Urothelium cell line (cell line): ENCODE data around the gene SPEN.

Experiments used
- DNase-seq: peaks from one replicate; pipeline ENCODE4 v3.0.0; 2011; ENCODE audit warnings: low spot score, mixed read lengths
- FAIRE-seq: peaks from 2 replicates; lab custom pipeline; 2011; peaks lifted over from hg19 to GRCh38; lab: Jason Lieb, UNC

Gene SPEN

DNA sequence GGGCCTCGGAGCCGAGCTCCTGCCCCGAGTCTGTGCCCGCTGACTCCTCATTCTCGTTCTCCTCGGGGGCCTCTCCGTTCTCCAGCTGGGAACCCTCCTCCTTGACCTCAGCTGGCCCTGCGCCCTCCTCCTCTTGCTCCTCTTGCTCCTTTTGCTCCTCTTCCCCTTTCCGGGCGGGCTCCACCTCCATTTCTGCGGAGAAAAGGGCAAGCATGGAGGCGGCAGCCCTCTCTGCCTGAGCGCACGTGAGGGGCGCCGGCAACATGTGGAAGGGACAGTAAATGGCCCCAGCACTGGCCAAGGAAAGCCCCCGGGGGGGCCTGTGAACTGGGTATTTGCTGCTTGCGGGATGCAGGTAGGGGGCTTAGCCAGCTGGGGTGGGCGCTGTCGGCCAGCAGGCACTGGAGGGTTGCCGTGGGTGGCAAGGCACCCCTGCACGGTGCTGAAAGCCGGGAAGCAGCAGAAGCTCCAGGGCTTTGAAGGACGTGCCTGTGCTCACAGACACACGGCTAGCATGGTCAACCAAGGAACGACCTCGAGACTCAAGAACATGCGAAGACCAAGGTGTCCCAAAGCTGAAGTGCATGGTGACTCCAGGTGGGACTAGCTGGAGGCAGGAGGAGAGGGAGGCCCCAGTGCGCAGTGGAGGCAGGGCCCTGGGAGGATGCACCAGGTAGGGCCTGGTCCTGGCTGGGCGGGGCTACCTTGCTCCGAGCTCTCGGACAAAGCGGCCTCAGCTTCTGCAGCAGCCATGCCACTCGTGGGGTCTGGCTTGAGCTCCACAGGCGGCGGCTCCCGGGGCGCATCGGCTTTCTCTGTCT, 97.7 kb downstream of the SPEN start:
- no peak for FAIRE-seq
- DNase-seq = no peak

GRCh38 chr1:15945832-15946448, 98.4 kb downstream of the SPEN start:
- DNase-seq = no peak
- FAIRE-seq = peak; percentile 46

DNA sequence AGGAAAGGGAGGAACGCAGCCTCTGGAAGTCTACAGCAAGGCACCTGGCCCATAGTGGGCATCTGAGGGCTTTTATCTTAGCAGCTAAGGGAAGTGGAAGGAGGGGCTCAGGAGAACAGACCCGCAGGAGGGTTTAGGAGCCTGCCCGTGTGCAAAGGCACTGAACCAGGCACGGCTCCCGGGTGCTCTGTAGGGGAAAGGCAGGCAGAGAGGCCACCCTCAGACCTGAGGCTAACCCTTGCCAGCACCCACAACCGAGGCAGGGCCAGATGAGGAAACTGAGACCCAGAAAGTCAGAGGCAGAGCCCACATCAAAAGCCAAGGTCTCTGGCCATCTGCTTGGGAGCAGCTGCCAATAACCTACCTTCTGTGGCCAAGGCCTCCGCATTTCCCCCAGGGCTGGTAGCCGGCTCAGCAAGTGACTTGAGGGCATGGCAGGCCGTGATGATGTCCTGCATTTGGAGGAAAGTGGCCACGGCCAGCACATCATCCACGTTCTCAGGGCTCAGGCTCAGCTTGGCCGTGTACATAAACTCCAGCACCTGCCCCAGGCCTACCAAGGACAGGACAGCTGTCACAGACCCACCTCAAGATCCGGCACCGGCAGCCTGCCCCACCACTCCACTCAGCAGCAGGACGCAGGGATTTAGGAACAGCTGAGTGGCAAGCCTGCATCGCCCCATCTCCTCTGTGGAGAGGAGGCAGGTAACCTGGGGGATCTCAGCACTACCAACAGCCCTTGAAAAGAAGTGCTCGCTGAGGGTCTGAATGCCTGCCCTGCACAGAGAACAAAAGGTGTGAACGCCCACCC, 99.3 kb downstream of the SPEN start:
- DNase-seq = no peak
- no peak for FAIRE-seq

DNA sequence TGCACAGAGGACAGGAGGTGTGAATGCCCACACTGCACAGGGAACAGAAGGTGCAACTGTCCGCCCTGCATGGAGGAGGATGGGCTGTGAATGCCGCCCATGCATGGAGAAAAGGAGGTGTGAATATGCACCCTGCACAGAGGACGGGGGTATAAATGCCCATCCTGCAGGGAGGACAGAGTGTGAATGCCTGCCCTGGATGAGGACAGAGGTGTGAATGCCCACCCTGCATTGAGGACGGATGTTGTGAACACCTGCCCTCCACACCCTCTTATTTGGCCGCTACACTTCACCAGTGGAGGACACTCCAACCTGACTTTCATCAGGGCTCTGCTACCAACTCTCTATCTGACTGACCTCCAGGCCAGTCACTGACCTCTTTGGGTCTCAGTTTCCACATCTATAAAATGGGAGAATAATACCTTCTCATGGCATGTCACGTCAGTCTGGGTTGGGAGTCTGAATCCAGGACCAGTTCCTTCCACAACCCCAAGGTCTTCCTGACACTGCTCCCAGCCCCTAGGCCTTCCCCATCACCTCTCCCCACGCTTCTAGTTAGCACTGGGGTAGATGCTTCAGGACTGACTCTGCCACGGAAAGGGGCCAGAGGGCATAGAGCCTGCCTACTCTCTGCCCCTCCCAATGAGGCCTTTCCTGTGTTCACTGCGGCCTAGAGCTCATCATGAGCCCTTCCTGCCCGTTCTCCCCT, 100.0 kb downstream of the SPEN start:
- FAIRE-seq (no peak), DNase-seq (no peak)

- DNase-seq (no peak), FAIRE-seq (no peak)
Observed at GRCh38 chr1:15948091-15948591, 100.6 kb downstream of the SPEN start.

DNA sequence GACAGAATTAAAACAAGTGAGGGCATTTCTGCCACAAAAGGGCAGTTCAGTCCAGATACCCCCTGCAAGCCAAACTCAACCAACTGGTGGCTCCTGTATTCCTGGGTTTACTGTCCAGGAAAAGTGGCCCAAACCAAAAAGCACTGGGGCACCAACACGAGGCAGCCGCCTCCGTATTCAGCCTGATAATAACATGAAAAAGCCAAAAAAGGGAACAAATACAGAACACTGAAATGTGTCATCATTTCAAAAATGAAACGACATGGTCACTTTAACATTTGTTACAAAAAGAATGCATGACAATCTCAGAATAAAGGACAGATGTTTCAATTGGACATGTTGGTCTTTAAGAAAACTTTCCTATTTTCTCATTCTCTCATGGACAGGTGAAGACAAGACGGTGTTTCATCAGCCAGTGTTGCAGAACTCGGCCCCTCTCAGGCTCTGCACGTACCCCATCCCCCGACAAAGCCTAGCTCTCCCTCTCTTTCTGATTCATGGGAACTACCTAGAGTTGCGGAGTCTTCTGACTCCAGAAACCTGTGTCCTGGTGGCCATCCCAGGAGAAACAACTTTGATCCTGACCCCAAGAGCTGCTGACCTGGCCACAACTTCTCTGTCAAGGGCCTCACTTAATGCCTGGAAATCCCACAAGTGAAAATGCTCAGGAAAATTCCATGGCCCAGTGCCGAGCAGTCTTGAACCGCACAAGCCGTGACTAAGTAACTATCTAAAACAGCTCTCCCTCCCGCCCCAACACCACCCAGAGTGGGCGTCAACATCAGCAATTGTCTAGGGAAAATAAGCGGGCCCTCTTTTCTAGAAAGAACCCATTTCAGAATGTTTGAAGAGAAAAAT, 101.3 kb downstream of the SPEN start:
- no peak for FAIRE-seq
- peak; percentile 79 for DNase-seq

DNA sequence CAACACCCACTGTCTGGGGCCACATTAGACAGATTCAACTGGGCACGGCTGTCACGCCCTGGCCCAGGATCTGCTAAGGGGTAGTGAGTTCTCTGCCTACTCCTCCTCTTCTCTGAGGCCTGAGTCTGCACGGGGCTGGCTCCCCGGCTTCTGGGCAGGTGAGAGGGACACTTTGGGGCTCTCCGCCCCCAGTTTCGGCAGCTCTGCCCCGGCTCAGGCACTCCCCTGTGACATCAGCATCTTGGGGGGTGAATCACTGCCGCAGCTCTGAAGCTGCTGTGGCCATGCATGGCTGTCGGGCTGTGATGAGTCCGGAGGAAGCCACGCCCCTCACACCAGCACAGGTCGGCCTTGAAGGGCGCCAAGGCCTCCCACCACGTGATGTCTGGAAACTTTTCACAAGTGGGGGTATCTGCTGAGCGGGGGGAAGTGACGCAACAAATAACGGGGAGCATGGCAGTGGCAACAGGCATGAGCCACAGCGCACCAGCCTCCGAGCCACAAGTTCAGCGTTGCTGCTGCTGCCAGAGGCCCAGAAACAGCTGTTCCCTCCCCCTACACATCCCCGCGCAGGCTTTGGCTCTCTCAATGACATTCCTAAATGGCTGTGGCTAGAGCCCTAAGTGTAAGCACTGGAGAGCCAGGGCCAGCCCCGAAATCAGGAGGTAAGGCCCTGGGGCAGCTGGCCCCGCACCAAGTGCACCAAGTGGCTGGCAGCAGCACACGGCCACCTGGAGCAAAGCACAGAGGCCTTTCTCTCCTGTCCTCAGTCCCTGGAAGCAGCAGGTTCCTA, 102.1 kb downstream of the SPEN start:
- FAIRE-seq (peak; percentile 96), DNase-seq (peak; percentile 94)

- FAIRE-seq = no peak
- no peak for DNase-seq
Observed at GRCh38 chr1:15950302-15950701, 102.8 kb downstream of the SPEN start.

- DNase-seq (peak; percentile 25), FAIRE-seq (no peak)
Observed at GRCh38 chr1:15950763-15951295, 103.3 kb downstream of the SPEN start.

DNA sequence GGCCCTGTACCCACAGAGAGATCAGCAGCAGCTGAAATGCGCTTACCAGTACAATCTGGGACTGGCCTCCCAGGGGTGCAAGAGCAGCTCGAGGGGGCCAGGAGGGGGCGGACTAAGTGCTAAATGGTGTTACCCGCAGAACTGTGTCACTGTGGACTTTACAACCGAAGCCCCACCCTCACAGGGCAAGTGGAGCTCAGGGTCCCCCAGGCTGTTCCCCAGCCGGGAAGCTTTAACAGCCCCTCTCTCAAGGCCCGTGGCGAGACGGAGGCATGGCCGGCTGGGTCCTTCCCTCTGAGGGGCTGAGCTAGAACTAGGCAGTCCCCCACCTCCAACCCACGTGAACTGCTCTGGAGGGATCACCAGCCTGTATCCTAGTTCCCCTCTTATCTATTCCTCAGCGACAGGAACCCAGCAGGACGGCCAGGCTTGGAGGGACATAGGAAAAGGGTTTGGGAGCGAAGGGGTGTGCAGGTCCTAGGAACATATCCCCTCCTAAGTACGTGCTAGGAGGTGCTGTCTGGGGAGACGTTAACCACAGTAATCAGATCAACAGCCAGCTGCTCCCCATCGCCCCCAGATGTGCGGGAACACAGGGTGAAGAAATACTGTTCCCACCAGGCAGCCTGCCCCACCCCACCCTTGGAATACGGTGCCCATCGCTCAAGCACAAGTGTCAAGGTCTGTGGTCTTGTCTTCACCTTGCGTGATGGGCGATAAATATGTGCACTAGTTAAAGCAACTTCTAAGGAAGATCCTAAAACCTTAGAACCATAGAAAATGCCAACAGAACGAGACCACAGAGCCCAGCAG, 104.0 kb downstream of the SPEN start:
- FAIRE-seq (no peak), DNase-seq (no peak)

GRCh38 chr1:15952317-15953258, 105.1 kb downstream of the SPEN start:
- peak; percentile 63 for DNase-seq
- FAIRE-seq = no peak

DNA sequence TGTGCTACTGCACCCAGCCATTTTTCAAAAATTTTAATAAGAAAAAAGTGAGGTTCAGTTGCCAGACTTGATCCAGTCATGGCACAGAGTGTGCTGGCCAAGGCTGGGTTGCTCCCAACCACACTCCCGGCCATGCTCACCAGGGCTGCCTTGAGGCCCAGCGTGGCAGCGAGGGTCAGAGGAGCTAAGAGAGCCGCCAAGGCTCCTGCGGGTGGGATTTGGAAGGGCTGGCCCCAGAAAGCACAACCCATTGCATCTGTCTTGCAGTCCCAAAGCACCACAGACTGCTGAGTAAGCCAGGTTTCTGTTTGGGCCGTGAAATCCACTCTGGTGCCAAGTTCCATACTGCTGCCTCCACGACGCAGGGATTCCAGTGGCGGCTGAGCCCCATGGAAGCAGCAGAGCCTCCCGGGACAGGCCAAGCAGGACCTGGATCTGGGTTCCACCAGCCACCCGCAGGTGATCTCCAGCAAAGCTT, 105.8 kb downstream of the SPEN start:
- no peak for DNase-seq
- no peak for FAIRE-seq

DNA sequence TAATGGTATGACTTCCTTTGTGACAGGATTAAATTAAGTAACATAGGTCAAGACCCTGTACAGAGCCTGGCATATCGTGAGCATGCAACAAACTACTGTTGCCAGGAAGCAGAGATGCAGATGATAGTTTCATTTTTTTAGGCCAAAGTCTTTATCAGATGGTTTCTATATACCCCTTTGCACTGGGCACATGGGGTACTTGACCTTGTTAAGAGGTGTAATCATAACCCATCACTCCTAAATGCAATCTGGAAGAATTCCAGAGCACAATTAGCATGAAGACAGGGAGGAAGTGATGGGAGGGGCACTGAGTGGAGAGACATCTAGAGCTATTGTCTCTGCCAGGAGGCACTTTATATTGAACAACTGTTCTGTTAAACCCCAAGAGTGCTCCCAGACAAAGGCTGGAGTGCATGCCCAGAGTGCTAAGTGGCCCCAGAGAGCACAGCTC, 106.3 kb downstream of the SPEN start:
- no peak for FAIRE-seq
- DNase-seq = no peak

- FAIRE-seq (no peak), DNase-seq (no peak)
Observed at GRCh38 chr1:15954316-15954715, 106.8 kb downstream of the SPEN start.

- no peak for FAIRE-seq
- no peak for DNase-seq
Observed at GRCh38 chr1:15955552-15955951, 108.0 kb downstream of the SPEN start.

GRCh38 chr1:15956150-15956549, 108.6 kb downstream of the SPEN start:
- DNase-seq (no peak), FAIRE-seq (no peak)
